Fibroblast of villous mesenchyme (primary cell): ENCODE measurements around the gene PSMC5. TPM values are rescaled to one million over a fixed set of nuclear protein-coding genes. Genes with fewer than 3 reads are reported as not detected.
A peak's percentile ranks its signal among the peaks of the same experiment; 100 is the strongest.

ENCODE experiments used
- DNase-seq: peaks from one replicate; pipeline ENCODE4 v3.0.0-alpha.2; 2010; ENCODE audit warnings: low read depth
- H3K4me3 ChIP-seq: 2 replicates; pipeline ENCODE4 v1.5.1; 2011; ENCODE audit warnings: low read depth, mild to moderate bottlenecking, low read length
- total RNA-seq: library from RNA; depleted of rRNA; stranded (reverse); fragments of >200 nt; gene quantifications from 2 replicates; pipeline ENCODE4 v1.2.3, GENCODE V29; 2012
- TF ChIP-seq, protein P1 (sequence below): IDR thresholded peaks from 2 replicates; pipeline ENCODE4 v1.5.1; 2012; ENCODE audit warnings: low read depth, mild to moderate bottlenecking, low read length; ENCODE audit not compliant: insufficient read depth

The PSMC5 gene
- total RNA-seq, 1 donor: 42.7 TPM

DNA sequence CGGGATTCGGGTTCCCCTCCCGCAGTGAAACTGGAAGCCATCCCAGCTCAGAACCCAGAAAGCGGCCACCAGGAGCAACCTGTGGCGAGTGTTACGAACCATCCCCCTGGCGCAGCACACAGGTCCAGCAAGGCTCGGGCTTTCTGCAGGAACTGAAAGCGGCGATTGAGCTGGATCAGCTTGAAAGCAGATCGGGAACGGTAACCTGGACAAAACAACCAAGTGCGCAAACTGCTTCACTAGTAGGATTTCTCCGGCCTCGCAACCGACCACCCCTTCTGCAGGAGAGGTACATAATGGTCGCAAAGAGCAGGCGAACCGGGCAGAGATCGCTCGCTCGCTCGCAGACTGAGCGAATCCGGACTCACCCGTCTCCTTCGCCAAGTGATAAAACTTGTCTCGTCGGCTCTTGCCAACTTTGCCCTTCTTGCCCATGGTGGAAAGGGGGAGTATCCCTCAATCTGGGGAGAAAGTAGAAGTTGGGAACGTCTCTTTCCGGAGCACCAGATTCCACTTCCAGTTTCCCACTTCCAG, 696 bp upstream of the PSMC5 start:
- TF ChIP-seq, protein P1, sequence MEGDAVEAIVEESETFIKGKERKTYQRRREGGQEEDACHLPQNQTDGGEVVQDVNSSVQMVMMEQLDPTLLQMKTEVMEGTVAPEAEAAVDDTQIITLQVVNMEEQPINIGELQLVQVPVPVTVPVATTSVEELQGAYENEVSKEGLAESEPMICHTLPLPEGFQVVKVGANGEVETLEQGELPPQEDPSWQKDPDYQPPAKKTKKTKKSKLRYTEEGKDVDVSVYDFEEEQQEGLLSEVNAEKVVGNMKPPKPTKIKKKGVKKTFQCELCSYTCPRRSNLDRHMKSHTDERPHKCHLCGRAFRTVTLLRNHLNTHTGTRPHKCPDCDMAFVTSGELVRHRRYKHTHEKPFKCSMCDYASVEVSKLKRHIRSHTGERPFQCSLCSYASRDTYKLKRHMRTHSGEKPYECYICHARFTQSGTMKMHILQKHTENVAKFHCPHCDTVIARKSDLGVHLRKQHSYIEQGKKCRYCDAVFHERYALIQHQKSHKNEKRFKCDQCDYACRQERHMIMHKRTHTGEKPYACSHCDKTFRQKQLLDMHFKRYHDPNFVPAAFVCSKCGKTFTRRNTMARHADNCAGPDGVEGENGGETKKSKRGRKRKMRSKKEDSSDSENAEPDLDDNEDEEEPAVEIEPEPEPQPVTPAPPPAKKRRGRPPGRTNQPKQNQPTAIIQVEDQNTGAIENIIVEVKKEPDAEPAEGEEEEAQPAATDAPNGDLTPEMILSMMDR: peak; percentile 10
- DNase-seq: no peak
- peak overlapping the region; percentile 67 for H3K4me3 ChIP-seq

DNA sequence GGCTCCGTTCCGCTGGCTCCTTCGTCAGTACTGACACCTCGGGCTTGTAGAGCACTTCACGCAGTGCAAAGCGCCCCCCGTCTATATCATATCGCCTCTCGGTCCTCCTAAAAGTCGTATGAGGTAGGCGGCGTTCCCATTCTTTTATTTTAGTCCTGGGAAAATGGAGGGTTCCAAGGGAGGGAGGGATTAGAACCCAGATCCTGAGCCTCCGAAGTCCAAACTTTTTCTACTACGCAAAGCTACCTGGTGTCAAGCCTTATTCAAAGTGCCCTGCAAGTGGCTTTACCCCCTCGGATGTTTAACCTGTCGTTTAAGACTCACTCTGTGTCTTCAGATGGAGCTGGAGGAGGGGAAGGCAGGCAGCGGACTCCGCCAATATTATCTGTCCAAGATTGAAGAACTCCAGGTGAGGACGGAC, 580 bp downstream of the PSMC5 start:
- peak; percentile 7 for DNase-seq
- H3K4me3 ChIP-seq: peak overlapping the region; percentile 67
- TF ChIP-seq, protein P1: no peak

DNA sequence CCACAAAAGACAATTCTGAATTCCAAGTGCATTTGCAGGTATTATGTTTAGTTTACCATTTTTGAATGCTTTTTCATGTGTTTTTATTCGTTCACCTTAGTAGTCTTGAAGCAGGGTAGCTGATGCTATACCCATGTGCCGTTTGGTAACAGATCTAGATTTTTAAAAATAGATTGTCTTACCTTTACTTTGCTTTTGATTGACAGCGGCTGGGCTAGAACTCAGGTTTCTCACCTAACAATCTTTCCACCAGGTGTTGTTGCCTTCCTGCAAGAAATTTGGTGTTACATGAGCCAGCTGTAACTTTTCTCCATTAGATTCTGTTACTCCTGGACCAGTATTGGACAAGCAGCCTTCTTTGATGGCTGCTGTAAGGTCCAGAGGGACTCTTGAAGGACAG, 1.7 kb downstream of the PSMC5 start:
- no peak overlapping the region for H3K4me3 ChIP-seq
- no peak for DNase-seq

DNA sequence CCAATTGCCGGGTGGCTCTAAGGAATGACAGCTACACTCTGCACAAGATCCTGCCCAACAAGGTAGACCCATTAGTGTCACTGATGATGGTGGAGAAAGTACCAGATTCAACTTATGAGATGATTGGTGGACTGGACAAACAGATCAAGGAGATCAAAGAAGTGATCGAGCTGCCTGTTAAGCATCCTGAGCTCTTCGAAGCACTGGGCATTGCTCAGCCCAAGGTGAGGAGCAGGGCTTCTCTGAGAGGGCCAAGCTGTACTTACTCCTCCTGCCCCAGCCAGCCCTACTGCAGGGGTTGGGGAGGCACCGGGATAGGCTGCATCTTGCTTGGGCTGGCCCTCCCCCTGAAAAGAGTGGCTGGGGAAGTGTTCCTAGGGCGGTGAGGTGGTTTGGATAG, 3.0 kb downstream of the PSMC5 start:
- DNase-seq: no peak
- H3K4me3 ChIP-seq: no peak overlapping the region
- TF ChIP-seq, protein P1: no peak

More for the DNA sequence above, 1.7 kb downstream of the PSMC5 start:
- TF ChIP-seq, protein P1: no peak

DNA sequence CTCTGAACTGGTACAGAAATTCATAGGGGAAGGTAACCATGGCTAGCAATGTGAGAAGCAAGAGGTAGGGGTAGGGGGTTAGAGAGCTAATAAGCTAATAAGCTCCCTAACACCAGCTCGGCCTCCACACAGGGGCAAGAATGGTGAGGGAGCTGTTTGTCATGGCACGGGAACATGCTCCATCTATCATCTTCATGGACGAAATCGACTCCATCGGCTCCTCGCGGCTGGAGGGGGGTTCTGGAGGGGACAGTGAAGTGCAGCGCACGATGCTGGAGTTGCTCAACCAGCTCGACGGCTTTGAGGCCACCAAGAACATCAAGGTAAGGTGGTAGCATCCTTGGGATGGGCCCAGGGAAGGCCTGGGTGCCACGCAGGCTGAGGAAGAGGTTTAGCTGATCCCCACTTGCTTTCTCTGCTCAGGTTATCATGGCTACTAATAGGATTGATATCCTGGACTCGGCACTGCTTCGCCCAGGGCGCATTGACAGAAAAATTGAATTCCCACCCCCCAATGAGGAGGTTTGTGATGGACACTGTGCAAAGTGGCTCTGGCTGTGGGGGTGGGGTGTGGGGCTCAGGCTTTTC, 3.8 kb downstream of the PSMC5 start:
- H3K4me3 ChIP-seq: no peak overlapping the region
- TF ChIP-seq, protein P1: no peak
- no peak for DNase-seq

DNA sequence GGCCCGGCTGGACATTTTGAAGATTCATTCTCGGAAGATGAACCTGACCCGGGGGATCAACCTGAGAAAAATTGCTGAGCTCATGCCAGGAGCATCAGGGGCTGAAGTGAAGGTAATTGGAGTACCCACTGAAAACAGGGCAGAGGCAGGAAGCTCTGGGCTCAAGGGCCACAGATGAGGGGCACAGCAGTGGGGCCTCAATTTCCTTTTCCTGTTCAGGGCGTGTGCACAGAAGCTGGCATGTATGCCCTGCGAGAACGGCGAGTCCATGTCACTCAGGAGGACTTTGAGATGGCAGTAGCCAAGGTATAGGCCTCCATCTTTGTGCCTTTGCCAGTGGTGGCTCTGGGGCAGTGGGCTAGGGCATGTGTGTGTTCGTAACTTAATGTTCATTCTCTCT, 4.3 kb downstream of the PSMC5 start:
- DNase-seq: no peak
- TF ChIP-seq, protein P1: no peak
- H3K4me3 ChIP-seq: no peak overlapping the region

DNA sequence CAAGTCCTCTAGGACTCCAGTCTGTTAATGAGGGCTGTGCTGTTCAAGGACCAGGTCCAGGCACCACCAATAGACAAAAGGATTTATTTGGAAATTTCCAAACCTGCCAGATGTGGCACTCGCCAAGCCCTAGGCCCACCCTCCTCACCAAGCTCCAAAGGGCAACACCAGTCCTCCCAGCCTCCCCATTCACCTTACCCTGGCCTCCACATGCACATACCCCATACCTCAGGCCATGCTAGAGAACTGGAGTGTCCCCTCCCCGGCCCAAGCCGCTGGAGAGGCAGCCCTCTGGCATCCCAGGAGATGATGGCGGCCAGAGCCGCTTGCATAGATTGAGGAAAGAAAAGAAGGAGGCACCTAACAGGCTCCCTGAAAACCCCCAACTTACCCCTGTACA, 4.8 kb downstream of the PSMC5 start:
- DNase-seq: no peak
- TF ChIP-seq, protein P1: no peak
- H3K4me3 ChIP-seq: no peak overlapping the region
